ENCODE results near the gene COG6.

The COG6 gene

DNA sequence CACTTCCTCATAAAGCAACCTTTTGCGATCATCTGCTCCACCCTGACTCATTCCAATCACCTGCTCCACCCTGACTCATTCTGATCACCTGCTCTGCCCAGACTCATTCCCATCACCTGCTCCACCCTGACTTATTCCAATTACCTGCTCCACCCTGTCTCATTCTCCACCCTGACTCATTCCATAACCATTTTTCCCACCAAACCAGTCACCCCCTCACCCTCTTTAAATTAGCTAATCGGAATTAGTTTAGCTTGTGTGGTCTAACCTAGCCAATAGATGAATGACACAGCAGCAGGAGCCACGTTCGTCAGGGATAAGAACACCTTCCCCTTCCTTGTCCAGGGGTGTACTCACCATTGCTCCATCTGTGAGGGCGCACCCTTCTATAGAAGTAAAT lies 134.0 kb downstream of the COG6 start:
- Mint-ChIP-seq H3K4me3 (no peak overlapping the region), H3K4me1 (peaks cover 5 to 6% of the 10 kb centered on the region in 2 donors), H3K27me3 (peaks cover 6 to 8% of the 10 kb centered on the region in 2 donors), H3K36me3 (peaks cover 6 to 9% of the 10 kb centered on the region in 2 donors), H3K27ac (no peak overlapping the region), H3K9me3 (peaks cover 16 to 17% of the 10 kb centered on the region in 2 donors)
- ATAC-seq (replicated peaks) (no peak), DNase-seq (no peak)

All from stimulated activated naive B cell treated with anti-CD40 and anti-IgM and Interleukin-4, amounts not matched to agents 10 μg/mL and 1 μg/mL and 100 μg/mL, for 72 hours (primary cell).